ENCODE results near the gene CRKL.

DNA sequence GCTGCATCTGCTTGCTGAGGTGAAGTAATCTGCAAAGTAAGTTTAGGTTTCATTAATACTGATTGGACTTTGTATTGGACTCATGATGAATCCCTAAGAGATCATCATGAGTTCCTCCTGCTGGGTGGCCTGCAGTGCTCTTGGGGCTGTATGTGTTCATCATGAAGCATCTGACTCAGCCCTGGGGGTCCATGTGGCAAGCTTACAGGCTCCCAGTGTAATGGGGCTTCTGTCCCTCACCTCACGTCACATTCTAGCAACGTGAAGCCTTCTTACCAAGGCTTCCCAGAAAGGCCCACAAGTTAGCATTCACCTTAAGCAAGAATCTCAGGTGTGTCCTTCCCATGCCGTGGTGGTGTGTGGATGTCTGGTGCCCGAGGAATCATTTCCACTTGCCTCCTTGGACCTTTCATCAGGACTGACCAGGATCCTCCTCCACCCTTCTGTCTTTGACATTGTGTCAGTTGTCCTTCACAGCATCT lies 23.7 kb downstream of the CRKL start:
- TF ChIP-seq, protein P1, sequence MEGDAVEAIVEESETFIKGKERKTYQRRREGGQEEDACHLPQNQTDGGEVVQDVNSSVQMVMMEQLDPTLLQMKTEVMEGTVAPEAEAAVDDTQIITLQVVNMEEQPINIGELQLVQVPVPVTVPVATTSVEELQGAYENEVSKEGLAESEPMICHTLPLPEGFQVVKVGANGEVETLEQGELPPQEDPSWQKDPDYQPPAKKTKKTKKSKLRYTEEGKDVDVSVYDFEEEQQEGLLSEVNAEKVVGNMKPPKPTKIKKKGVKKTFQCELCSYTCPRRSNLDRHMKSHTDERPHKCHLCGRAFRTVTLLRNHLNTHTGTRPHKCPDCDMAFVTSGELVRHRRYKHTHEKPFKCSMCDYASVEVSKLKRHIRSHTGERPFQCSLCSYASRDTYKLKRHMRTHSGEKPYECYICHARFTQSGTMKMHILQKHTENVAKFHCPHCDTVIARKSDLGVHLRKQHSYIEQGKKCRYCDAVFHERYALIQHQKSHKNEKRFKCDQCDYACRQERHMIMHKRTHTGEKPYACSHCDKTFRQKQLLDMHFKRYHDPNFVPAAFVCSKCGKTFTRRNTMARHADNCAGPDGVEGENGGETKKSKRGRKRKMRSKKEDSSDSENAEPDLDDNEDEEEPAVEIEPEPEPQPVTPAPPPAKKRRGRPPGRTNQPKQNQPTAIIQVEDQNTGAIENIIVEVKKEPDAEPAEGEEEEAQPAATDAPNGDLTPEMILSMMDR (conservative IDR thresholded peaks at IDR 0.05) = no peak
- no peak for TF ChIP-seq EZH2 (IDR thresholded peaks at IDR 0.05; ENCODE audit: low read depth)

Data from PC-9 (cell line).